ENCODE data around the gene STX12.
"Not testable (repeated sequence)": the region's sequence is repeated elsewhere in the genome, so short reads cannot be mapped to it uniquely, and the experiment has no call there.

Gene STX12

DNA sequence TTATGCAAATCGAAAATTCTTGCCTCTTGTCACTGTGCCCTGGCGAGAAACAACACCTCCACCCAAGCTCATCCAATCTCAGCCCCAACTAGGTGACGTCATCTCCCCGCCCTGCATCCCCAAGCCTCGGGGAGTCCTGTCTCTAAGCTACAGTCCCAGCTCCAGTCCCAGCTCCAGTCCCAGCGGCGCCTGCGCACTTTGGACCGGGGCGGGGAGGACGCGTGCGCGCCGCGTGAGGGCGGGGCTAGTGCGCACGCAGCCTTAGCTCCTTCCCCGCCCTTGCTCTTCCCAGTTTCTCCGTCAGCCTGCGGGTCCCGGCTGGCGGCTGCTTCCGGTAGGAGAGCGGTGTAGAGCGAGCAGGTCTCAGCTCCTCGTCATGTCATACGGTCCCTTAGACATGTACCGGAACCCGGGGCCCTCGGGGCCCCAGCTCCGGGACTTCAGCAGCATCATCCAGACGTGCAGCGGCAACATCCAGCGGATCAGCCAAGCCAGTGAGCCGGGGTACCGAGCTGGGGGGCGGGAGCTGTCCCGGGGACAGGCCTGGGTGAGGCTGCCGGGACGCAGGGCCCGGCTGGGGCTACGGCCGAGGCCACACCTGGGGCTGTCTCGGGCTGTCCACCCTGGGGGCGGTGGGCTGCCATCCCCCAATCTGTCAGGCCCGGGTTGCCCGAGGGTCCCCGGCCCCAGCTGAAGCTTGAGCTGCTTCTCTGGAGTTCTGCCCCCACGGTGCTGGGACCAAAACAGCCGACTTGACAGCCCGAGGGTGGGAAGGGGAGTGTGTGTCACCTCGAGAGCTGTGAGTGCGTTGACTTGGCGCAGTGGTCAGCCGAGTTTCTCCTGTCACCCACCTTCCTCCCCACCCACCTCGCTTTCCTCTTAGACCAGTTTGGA is at the start of gene STX12:
Gene STX12, plus strand, starts transcription at position 288 of the 894 bp plus-strand sequence. Its CDS starts 89 bp downstream, at position 377.
- DNase-seq = peak; percentile 99

GRCh38 chr1:27724961-27725373 is 48.1 kb upstream of the STX12 start:
- DNase-seq = no peak

- DNase-seq = peak; percentile 99
These were observed 47.4 kb upstream of the STX12 start, which contains the start of gene FAM76A for GRCh38 chr1:27725374-27726172. TSS of gene FAM76A (plus strand) at chr1:27725961. CDS start at chr1:27726081, 120 bp downstream.

DNA sequence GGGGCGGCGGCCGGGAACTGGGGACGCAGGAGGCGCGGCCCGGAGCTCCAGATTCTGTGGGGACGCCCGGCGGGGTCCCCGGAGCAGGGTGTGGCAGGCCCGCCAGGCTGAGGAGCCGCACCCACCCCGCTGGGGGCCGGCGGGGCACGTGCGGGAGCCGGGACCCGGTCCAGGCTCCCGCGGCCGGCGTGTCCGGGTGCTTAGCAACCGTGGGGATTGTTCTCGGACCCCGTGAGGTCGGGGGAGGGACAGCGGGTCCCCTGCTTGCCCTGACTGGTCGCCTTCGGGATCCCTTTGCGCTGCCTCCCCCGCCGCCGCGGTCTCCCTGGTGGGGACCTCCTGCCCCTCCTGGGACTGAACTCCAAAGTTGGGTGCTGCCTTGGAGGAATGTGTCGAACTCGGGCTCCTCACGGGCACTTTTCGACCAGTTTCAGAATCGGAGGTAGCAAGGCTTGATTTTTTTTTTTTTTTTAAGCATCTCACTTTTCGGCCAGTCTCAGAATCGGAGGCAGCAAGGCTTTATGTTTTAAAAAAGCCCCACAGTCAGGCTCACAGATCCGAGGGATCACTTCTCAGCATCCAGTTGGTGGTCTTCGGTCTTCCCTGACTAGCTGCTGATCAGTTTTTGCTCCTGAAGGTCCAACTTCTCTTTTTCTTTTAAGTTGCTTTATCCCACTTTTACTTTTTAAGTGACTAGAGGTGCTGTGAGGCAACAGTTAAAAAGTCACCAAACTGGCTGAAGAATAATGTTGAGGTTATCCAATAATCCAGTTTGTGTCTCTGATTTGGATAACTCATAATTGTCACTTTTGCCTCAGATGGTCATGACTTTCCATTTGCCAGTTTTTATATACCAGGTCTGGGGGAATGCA is 46.6 kb upstream of the STX12 start:
- no peak for DNase-seq

GRCh38 chr1:27727126-27727525 is 45.9 kb upstream of the STX12 start:
- no peak for DNase-seq

GRCh38 chr1:27736252-27736651 is 36.8 kb upstream of the STX12 start:
- DNase-seq = no peak

DNA sequence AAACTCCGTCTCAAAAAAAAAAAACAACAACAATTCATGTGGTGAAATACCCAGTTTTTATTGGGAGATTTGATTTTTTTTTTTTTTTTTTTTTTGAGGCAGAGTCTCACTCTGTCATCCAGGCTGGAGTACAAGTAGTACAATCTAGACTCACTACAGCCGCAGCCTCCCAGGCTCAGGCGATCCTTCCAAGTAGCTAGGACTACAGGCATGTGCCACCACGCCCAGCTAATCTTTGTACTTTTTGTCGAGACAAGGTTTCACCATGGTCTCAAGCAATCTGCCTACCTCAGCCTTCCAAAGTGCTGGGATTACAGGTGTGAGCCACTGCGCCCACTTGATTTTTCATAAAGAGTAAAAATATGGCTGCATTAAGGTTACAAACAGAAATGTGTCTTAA is 31.9 kb upstream of the STX12 start:
- DNase-seq = no peak

GRCh38 chr1:27744556-27744955 is 28.5 kb upstream of the STX12 start:
- no peak for DNase-seq

GRCh38 chr1:27745466-27745865 is 27.6 kb upstream of the STX12 start:
- DNase-seq = no peak

DNA sequence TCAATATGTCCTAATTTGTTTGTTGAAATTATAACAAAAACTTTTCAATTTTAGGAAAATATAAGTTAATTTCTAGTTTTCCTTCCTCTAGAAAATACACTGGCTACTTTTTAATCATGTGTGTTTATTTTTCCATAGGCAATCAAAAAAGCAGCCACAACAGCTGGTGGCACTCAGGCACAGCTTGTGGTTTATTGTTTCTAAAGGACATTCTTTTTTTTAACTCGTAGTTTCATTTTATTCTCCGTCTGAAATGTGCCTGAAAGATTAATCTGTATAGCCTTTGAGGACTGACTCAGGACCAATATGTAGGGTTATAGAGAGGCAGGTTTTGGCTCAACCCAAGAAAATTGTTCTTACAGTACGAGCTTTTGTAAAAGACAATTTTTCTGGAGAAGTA is 20.7 kb upstream of the STX12 start:
- no peak for DNase-seq

- no peak for DNase-seq
These were observed 17.7 kb upstream of the STX12 start for GRCh38 chr1:27755286-27755685.

DNA sequence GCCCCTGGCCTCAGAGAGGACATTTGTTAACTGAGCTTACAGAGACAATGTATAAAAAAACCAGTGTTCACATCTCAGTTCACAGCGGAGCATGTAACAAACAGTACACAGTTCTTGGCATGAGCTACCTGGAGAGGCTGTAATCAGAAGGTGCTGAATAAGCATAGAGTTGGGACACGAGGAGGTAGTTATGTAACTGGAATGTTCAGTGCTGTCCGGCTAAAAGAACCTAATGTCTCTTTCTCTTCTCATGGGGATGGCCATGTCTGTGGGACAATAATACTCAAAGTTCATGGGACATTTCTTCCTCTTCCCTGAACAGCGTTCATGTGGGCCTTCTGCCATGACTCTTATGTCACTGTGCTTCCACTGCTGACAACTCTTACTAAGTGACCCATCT is 17.2 kb upstream of the STX12 start:
- DNase-seq = no peak

GRCh38 chr1:27759236-27759635 is 13.8 kb upstream of the STX12 start:
- DNase-seq = no peak

- DNase-seq = no peak
These were observed 12.6 kb upstream of the STX12 start for GRCh38 chr1:27760426-27760825.

GRCh38 chr1:27762033-27762432 is 11.0 kb upstream of the STX12 start:
- no peak for DNase-seq

DNA sequence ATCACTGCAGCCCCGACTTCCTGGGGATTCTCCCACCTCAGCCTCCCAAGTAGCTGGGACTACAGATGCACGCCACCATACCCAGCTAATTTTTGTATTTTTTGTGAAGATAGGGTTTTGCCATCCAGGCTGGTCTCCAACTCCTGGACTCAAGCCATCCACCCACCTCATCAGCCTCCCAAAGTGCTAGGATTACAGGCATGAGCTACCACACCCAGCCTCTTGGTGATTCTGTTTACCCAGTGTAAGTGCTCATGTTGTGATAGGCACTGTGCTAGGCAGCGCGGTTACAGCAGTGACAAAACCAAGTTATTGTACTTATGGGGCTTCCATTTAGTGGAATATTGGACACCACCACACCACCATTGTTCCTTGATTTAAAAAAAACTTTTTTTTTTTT is 9.7 kb upstream of the STX12 start:
- DNase-seq = no peak

DNA sequence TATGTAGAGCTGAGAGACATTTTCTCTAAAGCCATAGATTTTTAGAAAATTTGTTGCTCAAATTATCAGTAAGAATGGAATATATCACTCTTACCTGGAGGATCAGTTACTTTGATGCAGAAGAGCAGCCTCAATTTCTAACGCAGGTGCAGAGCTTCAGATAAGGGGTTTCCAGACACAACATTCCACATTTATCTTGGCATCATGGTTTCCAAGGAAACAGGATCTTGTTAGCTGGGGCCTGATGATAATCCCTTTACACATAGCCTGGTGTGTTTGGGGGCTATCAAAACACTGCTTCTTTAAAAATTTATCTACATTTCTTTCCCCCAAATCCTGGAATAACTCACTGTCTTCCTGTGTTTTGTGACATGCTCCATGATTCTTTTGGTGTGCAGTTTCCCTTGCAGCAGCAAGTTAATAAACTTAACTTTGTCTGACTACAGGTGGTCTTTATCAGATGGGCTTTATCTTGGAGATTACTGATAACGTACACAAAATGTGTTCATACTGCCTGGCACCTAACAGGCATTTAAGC is 2.7 kb upstream of the STX12 start:
- no peak for DNase-seq

- DNase-seq = peak; percentile 7
These were observed 735 bp upstream of the STX12 start for GRCh38 chr1:27772036-27772931.

DNA sequence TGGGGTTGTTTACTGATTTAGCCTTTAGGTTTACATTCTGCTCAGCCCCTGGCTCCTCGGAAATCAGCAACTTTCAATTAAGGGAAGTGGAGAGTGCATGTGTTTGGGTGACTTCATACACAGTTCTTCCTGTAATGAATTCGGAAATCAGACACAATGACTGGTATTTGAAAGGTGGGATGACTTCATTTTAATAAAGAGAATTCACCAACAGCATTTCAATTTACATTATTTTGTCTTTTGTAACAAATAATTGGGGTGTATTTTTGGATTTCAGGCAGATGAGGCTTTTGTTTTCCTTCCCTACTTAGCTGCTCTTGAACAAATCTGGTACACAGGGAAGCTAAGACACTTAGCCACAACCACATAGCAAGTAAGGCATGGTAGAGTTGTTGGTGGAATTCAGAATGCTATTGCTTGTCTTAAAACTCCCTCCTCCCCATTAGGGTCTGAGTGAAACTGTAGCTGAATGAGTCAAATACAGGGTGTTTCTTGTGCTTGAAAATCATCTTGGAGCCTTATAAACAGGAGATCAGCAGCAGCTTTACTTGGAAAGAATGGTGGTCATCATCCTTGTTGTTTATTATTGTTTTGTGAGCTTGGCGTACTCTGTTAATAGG is 917 bp downstream of the STX12 start:
- DNase-seq = no peak

GRCh38 chr1:27774654-27775053 is 1.6 kb downstream of the STX12 start:
- no peak for DNase-seq

DNA sequence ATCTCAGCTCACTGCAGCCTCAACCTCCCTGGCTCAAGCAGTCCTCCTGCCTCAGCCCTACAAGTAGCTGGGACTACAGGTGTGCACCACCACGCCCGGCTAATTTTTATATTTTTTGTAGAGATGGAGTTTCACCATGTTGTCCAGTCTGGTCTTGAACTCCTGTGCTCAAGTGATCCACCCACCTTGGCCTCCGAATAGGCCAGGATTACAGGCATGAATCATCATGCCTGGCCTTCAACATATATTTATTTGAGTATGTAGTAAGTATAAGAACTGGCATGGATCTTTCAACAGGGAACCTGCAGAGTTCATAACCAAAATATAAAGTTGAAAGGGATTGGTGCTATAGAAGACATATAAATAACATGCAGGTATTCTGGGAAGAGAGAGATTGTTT is 2.3 kb downstream of the STX12 start:
- not testable (repeated sequence) for DNase-seq

Measured in CD4-positive, alpha-beta T cell treated with Interleukin-17A for 4 hours (primary cell).